ENCODE results near the gene EIF4G3.

The EIF4G3 gene

DNA sequence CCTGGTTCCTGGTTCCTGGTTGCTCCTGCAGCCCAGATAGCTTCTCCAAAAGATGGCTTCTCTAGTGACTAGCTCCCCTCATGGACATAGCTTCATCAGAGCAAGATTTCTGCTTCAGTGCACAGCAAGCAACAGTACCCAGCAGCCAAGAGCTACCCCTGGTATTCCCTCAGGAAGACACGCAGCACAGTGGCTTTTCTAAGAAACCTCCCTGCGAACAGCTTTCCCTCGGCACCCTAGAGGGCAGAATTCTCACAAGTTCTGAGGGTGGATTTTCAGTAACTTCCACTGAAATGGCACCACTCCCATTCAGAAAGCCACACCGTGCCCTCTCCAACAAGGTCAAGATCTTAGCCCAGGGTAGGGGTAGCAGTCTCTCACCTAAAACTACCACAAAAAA, 128.2 kb downstream of the EIF4G3 start:
- CTCF ChIA-PET: no interaction called here
- no peak for DNase-seq (ENCODE audit: low spot score)
- TF ChIP-seq, protein P1, sequence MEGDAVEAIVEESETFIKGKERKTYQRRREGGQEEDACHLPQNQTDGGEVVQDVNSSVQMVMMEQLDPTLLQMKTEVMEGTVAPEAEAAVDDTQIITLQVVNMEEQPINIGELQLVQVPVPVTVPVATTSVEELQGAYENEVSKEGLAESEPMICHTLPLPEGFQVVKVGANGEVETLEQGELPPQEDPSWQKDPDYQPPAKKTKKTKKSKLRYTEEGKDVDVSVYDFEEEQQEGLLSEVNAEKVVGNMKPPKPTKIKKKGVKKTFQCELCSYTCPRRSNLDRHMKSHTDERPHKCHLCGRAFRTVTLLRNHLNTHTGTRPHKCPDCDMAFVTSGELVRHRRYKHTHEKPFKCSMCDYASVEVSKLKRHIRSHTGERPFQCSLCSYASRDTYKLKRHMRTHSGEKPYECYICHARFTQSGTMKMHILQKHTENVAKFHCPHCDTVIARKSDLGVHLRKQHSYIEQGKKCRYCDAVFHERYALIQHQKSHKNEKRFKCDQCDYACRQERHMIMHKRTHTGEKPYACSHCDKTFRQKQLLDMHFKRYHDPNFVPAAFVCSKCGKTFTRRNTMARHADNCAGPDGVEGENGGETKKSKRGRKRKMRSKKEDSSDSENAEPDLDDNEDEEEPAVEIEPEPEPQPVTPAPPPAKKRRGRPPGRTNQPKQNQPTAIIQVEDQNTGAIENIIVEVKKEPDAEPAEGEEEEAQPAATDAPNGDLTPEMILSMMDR (conservative IDR thresholded peaks at IDR 0.05; ENCODE audit: low read depth): no peak
- H3K27ac ChIP-seq: no peak overlapping the region
- POLR2A ChIA-PET (ENCODE audit: low non-redundant PET): no interaction called here

DNA sequence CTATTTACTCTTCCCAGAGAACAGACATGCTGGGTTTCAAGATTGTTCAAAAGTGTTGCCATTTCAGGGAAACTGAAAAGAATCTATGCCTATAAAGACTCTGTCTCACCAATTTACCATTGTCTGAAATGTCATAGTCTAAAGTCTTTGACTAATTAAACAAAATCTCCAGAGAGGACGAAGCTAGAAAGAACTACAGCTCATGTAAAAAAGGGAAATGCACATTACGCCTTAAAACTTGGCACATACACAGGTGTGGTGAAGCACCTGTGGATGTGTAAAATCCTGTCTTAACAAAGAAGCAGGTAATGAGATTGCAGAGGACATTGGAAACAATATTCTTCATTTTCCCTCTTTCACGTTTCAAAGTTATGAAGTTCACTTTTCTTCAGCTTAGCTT, 130.6 kb downstream of the EIF4G3 start:
- no peak overlapping the region for H3K27ac ChIP-seq
- ChIA-PET POLR2A (ENCODE audit: low non-redundant PET) (no interaction called here), CTCF (interaction anchor here (0.6 kb wide), 1 partner anchor 12 kb away, joined by 4 read pairs; no protein-coding TSS in a partner anchor)
- DNase-seq (ENCODE audit: low spot score): no peak
- TF ChIP-seq, protein P1 (conservative IDR thresholded peaks at IDR 0.05; ENCODE audit: low read depth): no peak

DNA sequence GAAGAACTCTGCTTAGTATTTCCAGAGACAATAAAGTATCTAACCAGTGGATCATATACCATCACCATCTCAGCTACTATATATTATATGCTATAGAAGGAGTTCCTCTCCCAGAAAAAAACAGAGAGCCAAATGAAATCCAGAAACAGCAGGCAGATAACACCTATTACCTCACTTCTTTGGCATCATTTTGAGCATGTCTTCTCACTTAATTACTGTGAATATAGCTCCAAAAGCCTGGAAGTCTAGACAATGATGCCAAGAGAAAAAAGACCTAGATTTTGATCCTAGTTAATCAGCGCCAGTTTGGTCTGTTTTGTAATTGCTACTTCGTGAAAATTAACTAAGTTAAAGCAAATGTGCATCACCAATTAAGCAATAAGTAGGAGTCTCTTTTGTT, 131.3 kb downstream of the EIF4G3 start:
- no peak overlapping the region for H3K27ac ChIP-seq
- POLR2A ChIA-PET (ENCODE audit: low non-redundant PET): no interaction called here
- TF ChIP-seq, protein P1 (conservative IDR thresholded peaks at IDR 0.05; ENCODE audit: low read depth): no peak
- CTCF ChIA-PET: interaction anchor here (0.6 to 0.7 kb wide), 3 partner anchors 12 to 20 kb away, joined by 3 to 4 read pairs (median 3); no protein-coding TSS in a partner anchor
- DNase-seq (ENCODE audit: low spot score): no peak

DNA sequence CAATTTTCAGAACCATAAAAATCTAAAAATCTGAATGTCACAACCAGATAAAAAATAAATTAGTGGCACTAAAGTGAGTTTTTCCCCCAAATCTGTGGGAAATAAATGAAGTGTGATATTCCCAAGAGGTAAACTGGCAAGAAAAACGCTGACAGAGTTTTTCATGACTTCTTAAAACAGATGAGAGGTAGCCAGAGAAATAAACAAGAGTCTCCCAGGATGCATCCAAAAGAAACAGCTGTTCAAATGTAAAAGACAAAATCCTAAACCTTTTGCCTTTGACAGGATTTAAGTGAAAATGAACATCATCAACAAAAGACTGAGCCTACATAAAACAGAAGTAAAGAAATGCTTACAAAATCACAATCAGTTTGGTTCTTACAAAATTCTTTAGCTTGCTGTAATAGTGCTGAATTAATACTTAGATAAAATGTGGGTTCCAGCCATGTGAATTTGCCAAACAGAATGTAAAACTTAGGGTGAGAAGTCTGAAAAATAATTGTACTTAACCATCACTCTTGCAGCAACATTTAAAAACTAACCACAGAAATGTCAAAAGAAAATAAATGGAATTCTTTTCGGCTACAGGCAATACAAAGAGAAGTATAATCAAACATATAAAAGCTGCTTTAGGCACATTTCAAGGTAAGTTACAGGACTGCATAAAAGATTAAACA, 133.6 kb downstream of the EIF4G3 start:
- POLR2A ChIA-PET (ENCODE audit: low non-redundant PET): no interaction called here
- CTCF ChIA-PET: no interaction called here
- no peak overlapping the region for H3K27ac ChIP-seq
- TF ChIP-seq, protein P1 (conservative IDR thresholded peaks at IDR 0.05; ENCODE audit: low read depth): no peak
- no peak for DNase-seq (ENCODE audit: low spot score)

DNA sequence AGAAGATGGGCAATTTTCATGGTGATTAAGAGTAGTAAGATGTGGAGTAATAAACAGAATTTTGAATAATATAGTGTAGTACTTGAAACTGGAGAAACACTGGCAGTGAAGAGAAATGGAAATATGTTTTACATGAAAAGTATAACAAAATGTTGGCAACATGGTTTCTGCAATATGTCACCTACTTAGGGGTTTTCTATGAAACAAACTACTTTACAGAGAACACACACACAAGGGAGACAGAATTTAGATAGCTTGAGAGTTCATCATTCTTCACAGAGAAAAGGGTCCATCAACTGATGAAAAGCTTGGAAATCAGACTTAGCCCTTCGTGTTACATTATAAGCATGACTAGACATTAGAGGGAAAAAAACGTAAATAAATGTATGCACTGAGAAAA, 135.2 kb downstream of the EIF4G3 start:
- DNase-seq (ENCODE audit: low spot score): no peak
- TF ChIP-seq, protein P1 (conservative IDR thresholded peaks at IDR 0.05; ENCODE audit: low read depth): no peak
- ChIA-PET CTCF (no interaction called here), POLR2A (ENCODE audit: low non-redundant PET) (no interaction called here)
- H3K27ac ChIP-seq: no peak overlapping the region

DNA sequence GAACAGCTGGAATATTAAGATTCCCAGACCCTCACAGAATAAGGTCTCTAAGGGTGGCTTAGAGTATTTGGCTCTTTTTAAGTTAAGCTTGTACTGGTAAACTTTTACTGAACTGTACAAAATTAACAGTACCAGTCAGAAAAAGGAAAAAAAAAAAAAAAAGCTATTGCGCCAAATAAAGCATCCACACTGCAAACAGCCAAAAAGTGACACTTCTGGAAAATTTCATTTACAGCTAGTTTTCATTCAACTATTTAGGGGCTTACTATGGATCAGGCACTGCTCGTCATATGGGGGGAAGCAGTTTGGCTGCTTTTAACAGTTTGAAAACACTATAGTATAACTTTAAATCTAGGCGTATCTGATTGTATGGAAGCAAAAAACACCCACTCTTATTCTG, 139.6 kb downstream of the EIF4G3 start:
- CTCF ChIA-PET: no interaction called here
- no peak overlapping the region for H3K27ac ChIP-seq
- DNase-seq (ENCODE audit: low spot score): no peak
- POLR2A ChIA-PET (ENCODE audit: low non-redundant PET): no interaction called here
- TF ChIP-seq, protein P1 (conservative IDR thresholded peaks at IDR 0.05; ENCODE audit: low read depth): no peak
